K562 (cell line): ENCODE data around the gene LRRC26. TPM values are rescaled to one million over a fixed set of nuclear protein-coding genes. Genes with fewer than 3 reads are reported as not detected.
A peak's percentile ranks its signal among the peaks of the same experiment; 100 is the strongest.

ENCODE experiments used
- CHD2 ChIP-seq: IDR thresholded peaks from 2 replicates; pipeline ENCODE4 v1.6.1; 2011; ENCODE audit warnings: low read depth, low read length
- ESRRB ChIP-seq: fragments of 250-450 bp; sonication (Bioruptor Pico); IDR thresholded peaks from 2 replicates; pipeline ENCODE4 v1.5.0; 2020; ENCODE audit warnings: mild to moderate bottlenecking, moderate library complexity, borderline replicate concordance
- GABPA ChIP-seq: fragments of 200-800 bp; sonication (Bioruptor generic); conservative IDR thresholded peaks from 2 replicates; pipeline ENCODE4 v1.6.1; 2016; ENCODE audit warnings: low read depth, missing genetic modification characterization, missing compliant biosample characterization
- HBP1 ChIP-seq: fragments of 450-650 bp; formaldehyde crosslinking; IDR thresholded peaks from 2 replicates; pipeline ENCODE4 v1.4.0; 2022; ENCODE audit warnings: missing genetic modification characterization
- HDAC8 ChIP-seq: fragments of 450-650 bp; IDR thresholded peaks from 2 replicates; pipeline ENCODE4 v1.6.1; 2016; ENCODE audit warnings: mild to moderate bottlenecking, missing genetic modification characterization, moderate library complexity, missing compliant biosample characterization
- HMG20A ChIP-seq: fragments of 450-650 bp; formaldehyde crosslinking; conservative IDR thresholded peaks from 2 replicates; pipeline ENCODE4 v1.4.0; 2020; ENCODE audit warnings: mild to moderate bottlenecking, mixed read lengths
- KDM5B ChIP-seq: fragments of 200-600 bp; sonication (generic); IDR thresholded peaks from 2 replicates; pipeline ENCODE4 v1.6.1; 2012; ENCODE audit warnings: low read depth, mild to moderate bottlenecking, moderate library complexity, low read length, control low read depth, inconsistent platforms; ENCODE audit not compliant: insufficient replicate concordance
- NCOA4 ChIP-seq: fragments of 450-650 bp; IDR thresholded peaks from 2 replicates; pipeline ENCODE4 v1.6.1; 2018; ENCODE audit warnings: mild to moderate bottlenecking; ENCODE audit not compliant: partially characterized antibody
- PHB ChIP-seq: fragments of 250-450 bp; sonication (Bioruptor Pico); IDR thresholded peaks from 2 replicates; pipeline ENCODE4 v1.5.0; 2021
- POLR2B ChIP-seq: fragments of 450-650 bp; IDR thresholded peaks from 2 replicates; pipeline ENCODE4 v1.6.1; 2018; ENCODE audit warnings: low read depth; ENCODE audit not compliant: partially characterized antibody
- RBM22 ChIP-seq: fragments of 200-400 bp; formaldehyde crosslinking; IDR thresholded peaks from 2 replicates; pipeline ENCODE4 v1.6.1; 2018; ENCODE audit warnings: low read length, low read depth; ENCODE audit not compliant: poor library complexity, severe bottlenecking
- RHOXF2B ChIP-seq: fragments of 250-450 bp; sonication (Bioruptor Pico); conservative IDR thresholded peaks from 2 replicates; pipeline ENCODE4 v1.5.1; 2021
- SAFB2 ChIP-seq: fragments of 200-400 bp; formaldehyde crosslinking; IDR thresholded peaks from 2 replicates; pipeline ENCODE4 v1.6.1; 2018; ENCODE audit warnings: borderline replicate concordance, low read length, low read depth, moderate library complexity; ENCODE audit not compliant: severe bottlenecking
- SMAD3 ChIP-seq: fragments of 450-650 bp; formaldehyde crosslinking; conservative IDR thresholded peaks from 2 replicates; pipeline ENCODE4 v1.4.0; 2020; ENCODE audit warnings: mild to moderate bottlenecking
- TCFL5 ChIP-seq: fragments of 250-450 bp; sonication (Bioruptor Pico); conservative IDR thresholded peaks from 2 replicates; pipeline ENCODE4 v1.6.1; 2021; ENCODE audit warnings: mild to moderate bottlenecking, moderate library complexity, matching md5 sums
- USF1 ChIP-seq: sonication (generic); formaldehyde crosslinking; IDR thresholded peaks from 2 replicates; pipeline ENCODE4 v1.9.0; 2022; ENCODE audit warnings: mild to moderate bottlenecking, missing genetic modification reagents
- ZBTB8A ChIP-seq: fragments of 450-650 bp; IDR thresholded peaks from 2 replicates; pipeline ENCODE4 v1.6.1; 2018; ENCODE audit warnings: mild to moderate bottlenecking, moderate library complexity; ENCODE audit not compliant: partially characterized antibody
- ZMIZ1 ChIP-seq, 2 experiments: fragments of 150-350 bp in 1 of 2; IDR thresholded peaks; 2 replicates each; pipeline ENCODE4 v1.6.1; 2012 to 2016; ENCODE audit warnings: low read depth in 2 of 2, low read length in 2 of 2, mild to moderate bottlenecking in 1 of 2, moderate library complexity in 1 of 2
- ZNF197 ChIP-seq: fragments of 200-800 bp; sonication (Bioruptor generic); IDR thresholded peaks from 2 replicates; pipeline ENCODE4 v1.6.1; 2016; ENCODE audit warnings: low read depth, missing genetic modification characterization, missing compliant biosample characterization
- ZNF282 ChIP-seq: sonication (generic); formaldehyde crosslinking; IDR thresholded peaks from 2 replicates; pipeline ENCODE4 v1.8.1; 2023; ENCODE audit warnings: missing genetic modification reagents
- polyA plus RNA-seq, 8 experiments: library from polyadenylated mRNA; depleted of rRNA in 4 of 8; stranded (reverse) in 5 of 8; unstranded in 3 of 8; fragments of >200 nt; fragmentation: Nextera tagmentation in 2 of 8; fragmentation: Illumina TruSeq in 1 of 8; extraction: Ambion mirVana in 2 of 8; extraction: Trizol in 1 of 8; gene quantifications; 2 replicates each; pipeline versions ENCODE4 v1.2.1 to v1.2.3, GENCODE V29; 2011 to 2014; ENCODE audit warnings: inconsistent platforms in 1 of 8, missing spikeins in 1 of 8
- total RNA-seq, 7 experiments: library from RNA; depleted of rRNA in 6 of 7; stranded (reverse); fragments of >200 nt in 6 of 7; fragmentation: Illumina TruSeq in 2 of 7; extraction: Trizol in 2 of 7; gene quantifications; 2 replicates each; pipeline versions ENCODE4 v1.2.1 to v1.2.3, GENCODE V29; 2011 to 2021; ENCODE audit warnings: low replicate concordance in 1 of 7

The LRRC26 gene
- total and polyA plus RNA-seq, 9 of the 15 experiments (the other 6 are each of a cell fraction or from before 2014, with no cell fraction given) = not detected

- TF ChIP-seq SAFB2 (no peak), GABPA (peak; percentile 84), RBM22 (peak; percentile 51), ZMIZ1 (IDR thresholded peaks at IDR 0.05; ENCODE audit: low read depth in 2 of 2, low read length in 2 of 2) (peak in 1 of 2 experiments; percentile 40; a peak in 1 of 4 replicates), TCFL5 (no peak), PHB (CRISPR knock-in tag) (no peak), ZBTB8A (no peak), HDAC8 (no peak), USF1 (CRISPR knock-in tag) (peak; percentile 69), ZNF197 (CRISPR knock-in tag) (no peak), CHD2 (peak; percentile 84), ESRRB (CRISPR knock-in tag) (no peak), SMAD3 (CRISPR knock-in tag) (no peak), KDM5B (peak; percentile 89), NCOA4 (no peak), HBP1 (CRISPR knock-in tag) (no peak; the same call in 1 of the 2 replicates), RHOXF2B (CRISPR knock-in tag) (no peak), ZNF282 (no peak), POLR2B (peak; percentile 76), HMG20A (CRISPR knock-in tag) (no peak)
Observed at GRCh38 chr9:137200311-137201204, 30.7 kb upstream of the LRRC26 start, which contains the start of gene TPRN (continued).
